Measurements from ENCODE around the gene CASZ1. TPM values are rescaled to one million over a fixed set of nuclear protein-coding genes. Genes with fewer than 3 reads are reported as not detected.

The CASZ1 gene
- total and polyA plus RNA-seq, 9 of the 15 experiments (the other 6 are each of a cell fraction or from before 2014, with no cell fraction given), result 0.01 to 4.0 (median 0.76) TPM; not detected in 1

DNA sequence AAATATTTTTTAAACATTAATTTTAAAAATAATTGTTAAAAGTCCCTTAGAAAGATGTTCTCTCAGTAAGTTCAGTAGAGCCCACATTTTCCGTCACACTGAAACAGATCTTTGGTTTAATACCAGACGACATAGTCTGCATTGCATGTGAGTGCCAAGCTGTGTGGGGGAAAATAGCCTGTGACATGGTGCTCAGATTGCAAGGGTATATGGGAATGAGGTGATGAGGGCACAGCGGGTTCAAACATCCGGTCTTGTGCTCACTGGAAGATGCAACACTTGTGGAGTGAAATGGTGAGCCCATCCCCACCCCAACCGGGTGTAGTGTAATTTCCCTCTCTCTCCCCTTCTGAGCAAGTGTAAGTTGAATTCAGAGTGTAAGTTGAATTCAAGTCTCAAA, 207.4 kb downstream of the CASZ1 start (continued):
- TF ChIP-seq REST (IDR thresholded peaks at IDR 0.05; ENCODE audit: borderline replicate concordance), result no peak
- no peak for TF ChIP-seq REST (CRISPR knock-in tag; IDR thresholded peaks at IDR 0.05; ENCODE audit: low read depth)
- TF ChIP-seq ZNF830 (CRISPR knock-in tag; IDR thresholded peaks at IDR 0.05), result no peak
- TF ChIP-seq, protein P1, sequence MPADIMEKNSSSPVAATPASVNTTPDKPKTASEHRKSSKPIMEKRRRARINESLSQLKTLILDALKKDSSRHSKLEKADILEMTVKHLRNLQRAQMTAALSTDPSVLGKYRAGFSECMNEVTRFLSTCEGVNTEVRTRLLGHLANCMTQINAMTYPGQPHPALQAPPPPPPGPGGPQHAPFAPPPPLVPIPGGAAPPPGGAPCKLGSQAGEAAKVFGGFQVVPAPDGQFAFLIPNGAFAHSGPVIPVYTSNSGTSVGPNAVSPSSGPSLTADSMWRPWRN (IDR thresholded peaks at IDR 0.05; ENCODE audit: low read depth), result no peak
- TF ChIP-seq, protein P2, sequence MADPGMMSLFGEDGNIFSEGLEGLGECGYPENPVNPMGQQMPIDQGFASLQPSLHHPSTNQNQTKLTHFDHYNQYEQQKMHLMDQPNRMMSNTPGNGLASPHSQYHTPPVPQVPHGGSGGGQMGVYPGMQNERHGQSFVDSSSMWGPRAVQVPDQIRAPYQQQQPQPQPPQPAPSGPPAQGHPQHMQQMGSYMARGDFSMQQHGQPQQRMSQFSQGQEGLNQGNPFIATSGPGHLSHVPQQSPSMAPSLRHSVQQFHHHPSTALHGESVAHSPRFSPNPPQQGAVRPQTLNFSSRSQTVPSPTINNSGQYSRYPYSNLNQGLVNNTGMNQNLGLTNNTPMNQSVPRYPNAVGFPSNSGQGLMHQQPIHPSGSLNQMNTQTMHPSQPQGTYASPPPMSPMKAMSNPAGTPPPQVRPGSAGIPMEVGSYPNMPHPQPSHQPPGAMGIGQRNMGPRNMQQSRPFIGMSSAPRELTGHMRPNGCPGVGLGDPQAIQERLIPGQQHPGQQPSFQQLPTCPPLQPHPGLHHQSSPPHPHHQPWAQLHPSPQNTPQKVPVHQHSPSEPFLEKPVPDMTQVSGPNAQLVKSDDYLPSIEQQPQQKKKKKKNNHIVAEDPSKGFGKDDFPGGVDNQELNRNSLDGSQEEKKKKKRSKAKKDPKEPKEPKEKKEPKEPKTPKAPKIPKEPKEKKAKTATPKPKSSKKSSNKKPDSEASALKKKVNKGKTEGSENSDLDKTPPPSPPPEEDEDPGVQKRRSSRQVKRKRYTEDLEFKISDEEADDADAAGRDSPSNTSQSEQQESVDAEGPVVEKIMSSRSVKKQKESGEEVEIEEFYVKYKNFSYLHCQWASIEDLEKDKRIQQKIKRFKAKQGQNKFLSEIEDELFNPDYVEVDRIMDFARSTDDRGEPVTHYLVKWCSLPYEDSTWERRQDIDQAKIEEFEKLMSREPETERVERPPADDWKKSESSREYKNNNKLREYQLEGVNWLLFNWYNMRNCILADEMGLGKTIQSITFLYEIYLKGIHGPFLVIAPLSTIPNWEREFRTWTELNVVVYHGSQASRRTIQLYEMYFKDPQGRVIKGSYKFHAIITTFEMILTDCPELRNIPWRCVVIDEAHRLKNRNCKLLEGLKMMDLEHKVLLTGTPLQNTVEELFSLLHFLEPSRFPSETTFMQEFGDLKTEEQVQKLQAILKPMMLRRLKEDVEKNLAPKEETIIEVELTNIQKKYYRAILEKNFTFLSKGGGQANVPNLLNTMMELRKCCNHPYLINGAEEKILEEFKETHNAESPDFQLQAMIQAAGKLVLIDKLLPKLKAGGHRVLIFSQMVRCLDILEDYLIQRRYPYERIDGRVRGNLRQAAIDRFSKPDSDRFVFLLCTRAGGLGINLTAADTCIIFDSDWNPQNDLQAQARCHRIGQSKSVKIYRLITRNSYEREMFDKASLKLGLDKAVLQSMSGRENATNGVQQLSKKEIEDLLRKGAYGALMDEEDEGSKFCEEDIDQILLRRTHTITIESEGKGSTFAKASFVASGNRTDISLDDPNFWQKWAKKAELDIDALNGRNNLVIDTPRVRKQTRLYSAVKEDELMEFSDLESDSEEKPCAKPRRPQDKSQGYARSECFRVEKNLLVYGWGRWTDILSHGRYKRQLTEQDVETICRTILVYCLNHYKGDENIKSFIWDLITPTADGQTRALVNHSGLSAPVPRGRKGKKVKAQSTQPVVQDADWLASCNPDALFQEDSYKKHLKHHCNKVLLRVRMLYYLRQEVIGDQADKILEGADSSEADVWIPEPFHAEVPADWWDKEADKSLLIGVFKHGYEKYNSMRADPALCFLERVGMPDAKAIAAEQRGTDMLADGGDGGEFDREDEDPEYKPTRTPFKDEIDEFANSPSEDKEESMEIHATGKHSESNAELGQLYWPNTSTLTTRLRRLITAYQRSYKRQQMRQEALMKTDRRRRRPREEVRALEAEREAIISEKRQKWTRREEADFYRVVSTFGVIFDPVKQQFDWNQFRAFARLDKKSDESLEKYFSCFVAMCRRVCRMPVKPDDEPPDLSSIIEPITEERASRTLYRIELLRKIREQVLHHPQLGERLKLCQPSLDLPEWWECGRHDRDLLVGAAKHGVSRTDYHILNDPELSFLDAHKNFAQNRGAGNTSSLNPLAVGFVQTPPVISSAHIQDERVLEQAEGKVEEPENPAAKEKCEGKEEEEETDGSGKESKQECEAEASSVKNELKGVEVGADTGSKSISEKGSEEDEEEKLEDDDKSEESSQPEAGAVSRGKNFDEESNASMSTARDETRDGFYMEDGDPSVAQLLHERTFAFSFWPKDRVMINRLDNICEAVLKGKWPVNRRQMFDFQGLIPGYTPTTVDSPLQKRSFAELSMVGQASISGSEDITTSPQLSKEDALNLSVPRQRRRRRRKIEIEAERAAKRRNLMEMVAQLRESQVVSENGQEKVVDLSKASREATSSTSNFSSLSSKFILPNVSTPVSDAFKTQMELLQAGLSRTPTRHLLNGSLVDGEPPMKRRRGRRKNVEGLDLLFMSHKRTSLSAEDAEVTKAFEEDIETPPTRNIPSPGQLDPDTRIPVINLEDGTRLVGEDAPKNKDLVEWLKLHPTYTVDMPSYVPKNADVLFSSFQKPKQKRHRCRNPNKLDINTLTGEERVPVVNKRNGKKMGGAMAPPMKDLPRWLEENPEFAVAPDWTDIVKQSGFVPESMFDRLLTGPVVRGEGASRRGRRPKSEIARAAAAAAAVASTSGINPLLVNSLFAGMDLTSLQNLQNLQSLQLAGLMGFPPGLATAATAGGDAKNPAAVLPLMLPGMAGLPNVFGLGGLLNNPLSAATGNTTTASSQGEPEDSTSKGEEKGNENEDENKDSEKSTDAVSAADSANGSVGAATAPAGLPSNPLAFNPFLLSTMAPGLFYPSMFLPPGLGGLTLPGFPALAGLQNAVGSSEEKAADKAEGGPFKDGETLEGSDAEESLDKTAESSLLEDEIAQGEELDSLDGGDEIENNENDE (IDR thresholded peaks at IDR 0.05; ENCODE audit: low read depth, low read length), result no peak
- TF ChIP-seq, protein P3, sequence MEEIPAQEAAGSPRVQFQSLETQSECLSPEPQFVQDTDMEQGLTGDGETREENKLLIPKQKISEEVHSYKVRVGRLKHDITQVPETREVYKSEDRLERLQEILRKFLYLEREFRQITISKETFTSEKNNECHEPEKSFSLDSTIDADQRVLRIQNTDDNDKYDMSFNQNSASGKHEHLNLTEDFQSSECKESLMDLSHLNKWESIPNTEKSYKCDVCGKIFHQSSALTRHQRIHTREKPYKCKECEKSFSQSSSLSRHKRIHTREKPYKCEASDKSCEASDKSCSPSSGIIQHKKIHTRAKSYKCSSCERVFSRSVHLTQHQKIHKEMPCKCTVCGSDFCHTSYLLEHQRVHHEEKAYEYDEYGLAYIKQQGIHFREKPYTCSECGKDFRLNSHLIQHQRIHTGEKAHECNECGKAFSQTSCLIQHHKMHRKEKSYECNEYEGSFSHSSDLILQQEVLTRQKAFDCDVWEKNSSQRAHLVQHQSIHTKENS (CRISPR knock-in tag; IDR thresholded peaks at IDR 0.05), result no peak
